ENCODE measurements around the gene MAST4.

DNA sequence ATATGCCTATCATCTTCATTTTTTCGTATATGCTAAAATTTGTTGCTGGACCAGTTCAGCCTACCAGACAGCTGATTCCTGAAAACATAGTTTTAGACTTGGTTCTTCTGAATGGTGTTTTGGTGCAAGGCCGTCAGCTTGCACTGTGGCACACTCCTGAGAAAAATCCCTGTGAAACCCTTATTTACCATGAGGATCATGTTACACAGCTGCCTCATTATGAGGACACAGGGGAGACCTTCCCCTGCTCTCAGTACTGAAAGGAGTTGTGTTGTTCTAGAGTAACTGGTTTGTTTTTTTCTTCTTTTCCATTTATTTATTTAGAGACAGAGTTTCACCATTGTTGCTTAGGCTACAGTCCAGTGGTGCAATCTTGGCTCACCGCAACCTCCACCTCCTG lies 37.6 kb downstream of the MAST4 start:
- TF ChIP-seq EZH2 (IDR thresholded peaks at IDR 0.05; ENCODE audit: low read length, missing control alignments): no peak
- TF ChIP-seq, protein P1, sequence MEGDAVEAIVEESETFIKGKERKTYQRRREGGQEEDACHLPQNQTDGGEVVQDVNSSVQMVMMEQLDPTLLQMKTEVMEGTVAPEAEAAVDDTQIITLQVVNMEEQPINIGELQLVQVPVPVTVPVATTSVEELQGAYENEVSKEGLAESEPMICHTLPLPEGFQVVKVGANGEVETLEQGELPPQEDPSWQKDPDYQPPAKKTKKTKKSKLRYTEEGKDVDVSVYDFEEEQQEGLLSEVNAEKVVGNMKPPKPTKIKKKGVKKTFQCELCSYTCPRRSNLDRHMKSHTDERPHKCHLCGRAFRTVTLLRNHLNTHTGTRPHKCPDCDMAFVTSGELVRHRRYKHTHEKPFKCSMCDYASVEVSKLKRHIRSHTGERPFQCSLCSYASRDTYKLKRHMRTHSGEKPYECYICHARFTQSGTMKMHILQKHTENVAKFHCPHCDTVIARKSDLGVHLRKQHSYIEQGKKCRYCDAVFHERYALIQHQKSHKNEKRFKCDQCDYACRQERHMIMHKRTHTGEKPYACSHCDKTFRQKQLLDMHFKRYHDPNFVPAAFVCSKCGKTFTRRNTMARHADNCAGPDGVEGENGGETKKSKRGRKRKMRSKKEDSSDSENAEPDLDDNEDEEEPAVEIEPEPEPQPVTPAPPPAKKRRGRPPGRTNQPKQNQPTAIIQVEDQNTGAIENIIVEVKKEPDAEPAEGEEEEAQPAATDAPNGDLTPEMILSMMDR (conservative IDR thresholded peaks at IDR 0.05 in 1 of 2, IDR thresholded peaks at IDR 0.05 in 1 of 2; ENCODE audit: low read depth in 1 of 2, low read length in 2 of 2): no peak

Measured in fibroblast of lung (primary cell).